Skeletal muscle tissue (tissue), 4 donors: Measurements from ENCODE around the gene TWNK. TPM values are rescaled to one million over a fixed set of nuclear protein-coding genes. Genes with fewer than 3 reads are reported as not detected.
"Not testable (repeated sequence)": the region's sequence is repeated elsewhere in the genome, so short reads cannot be mapped to it uniquely, and the experiment has no call there.

Source experiments
- H3K27ac ChIP-seq: one replicate; pipeline ENCODE4 v1.7.0; 2013; ENCODE audit warnings: mild to moderate bottlenecking, low read depth, low read length, inconsistent platforms
- H3K27me3 ChIP-seq, 3 donors: one replicate each; pipeline ENCODE4 v1.7.0; 2013; ENCODE audit warnings: low read length in 3 of 3; ENCODE audit not compliant: control insufficient read depth in 3 of 3, insufficient read depth in 3 of 3
- H3K36me3 ChIP-seq, 3 donors: one replicate each; pipeline ENCODE4 v1.7.0; 2013; ENCODE audit warnings: low read length in 3 of 3; ENCODE audit not compliant: control insufficient read depth in 3 of 3, insufficient read depth in 3 of 3
- H3K4me1 ChIP-seq, 3 donors: one replicate each; pipeline ENCODE4 v1.7.0; 2013; ENCODE audit warnings: low read length in 3 of 3, mild to moderate bottlenecking in 3 of 3; ENCODE audit not compliant: control insufficient read depth in 3 of 3, insufficient read depth in 3 of 3
- H3K4me3 ChIP-seq, 3 donors: one replicate each; pipeline ENCODE4 v1.7.0; 2013; ENCODE audit warnings: low read length in 3 of 3
- H3K9ac ChIP-seq, 3 donors: one replicate each; pipeline ENCODE4 v1.7.0; 2013; ENCODE audit warnings: low read length in 3 of 3, mild to moderate bottlenecking in 3 of 3, moderate library complexity in 2 of 3, low read depth in 1 of 3
- H3K9me3 ChIP-seq, 3 donors: one replicate each; pipeline ENCODE4 v1.7.0; 2013; ENCODE audit warnings: low read length in 3 of 3; ENCODE audit not compliant: control insufficient read depth in 3 of 3
- total RNA-seq: library from RNA; depleted of rRNA; stranded (reverse); fragments of >200 nt; gene quantifications from one replicate; pipeline ENCODE4 v1.2.3, GENCODE V29; 2014
- donor health status: Osteomylitis.

Gene TWNK
- total RNA-seq, 1 donor from 2014 or later, result 4.2 TPM

GRCh38 chr10:100972115-100972903 lies 15.0 kb upstream of the TWNK start:
- H3K27me3 ChIP-seq, result no peaks in the 10 kb centered on the region

GRCh38 chr10:100972904-100973535 lies 14.3 kb upstream of the TWNK start:
- Histone ChIP-seq H3K27ac (no peak overlapping the region), H3K27me3 (no peaks in the 10 kb centered on the region), H3K4me3 (no peak overlapping the region), H3K9ac (no peak overlapping the region), H3K9me3 (no peaks in the 10 kb centered on the region), H3K36me3 (peaks cover 0 to 13% (median 6%) of the 10 kb centered on the region in 3 donors), H3K4me1 (peaks cover 6 to 16% (median 15%) of the 10 kb centered on the region in 3 donors)

More at GRCh38 chr10:100972115-100972903, 15.0 kb upstream of the TWNK start:
- H3K9me3 ChIP-seq, result no peaks in the 10 kb centered on the region
- no peak overlapping the region for H3K9ac ChIP-seq
- no peak overlapping the region for H3K27ac ChIP-seq
- no peak overlapping the region for H3K4me3 ChIP-seq
- peaks cover 6 to 16% (median 15%) of the 10 kb centered on the region in 3 donors for H3K4me1 ChIP-seq
- H3K36me3 ChIP-seq, result peaks cover 0 to 6% (median 3%) of the 10 kb centered on the region in 3 donors

GRCh38 chr10:100975397-100975796 lies 11.9 kb upstream of the TWNK start:
- H3K27ac ChIP-seq, H3K9ac ChIP-seq, H3K4me3 ChIP-seq, H3K4me1 ChIP-seq, H3K9me3 ChIP-seq, H3K27me3 ChIP-seq: not testable (repeated sequence)
- peaks cover 12 to 33% (median 27%) of the 10 kb centered on the region in 3 donors for H3K36me3 ChIP-seq

- H3K36me3 ChIP-seq, result peaks cover 21 to 46% (median 40%) of the 10 kb centered on the region in 3 donors
- H3K9me3 ChIP-seq, result no peaks in the 10 kb centered on the region
- H3K4me3 ChIP-seq, result no peak overlapping the region
- H3K27ac ChIP-seq, result no peak overlapping the region
- no peak overlapping the region for H3K9ac ChIP-seq
- H3K4me1 ChIP-seq, result no peaks in the 10 kb centered on the region
- no peaks in the 10 kb centered on the region for H3K27me3 ChIP-seq
These were observed 10.4 kb upstream of the TWNK start for GRCh38 chr10:100976906-100977305.

- Histone ChIP-seq H3K4me1 (no peaks in the 10 kb centered on the region), H3K4me3 (no peak overlapping the region), H3K27me3 (no peaks in the 10 kb centered on the region), H3K9me3 (no peaks in the 10 kb centered on the region), H3K9ac (no peak overlapping the region), H3K27ac (no peak overlapping the region), H3K36me3 (peaks cover 21 to 49% (median 40%) of the 10 kb centered on the region in 3 donors)
These were observed 9.9 kb upstream of the TWNK start for GRCh38 chr10:100977436-100977835.

GRCh38 chr10:100978121-100978900 lies 9.0 kb upstream of the TWNK start:
- Histone ChIP-seq H3K9me3 (no peaks in the 10 kb centered on the region), H3K4me1 (peaks cover 0 to 4% (median 2%) of the 10 kb centered on the region in 3 donors), H3K9ac (no peak overlapping the region), H3K27me3 (no peaks in the 10 kb centered on the region), H3K4me3 (no peak overlapping the region), H3K36me3 (peaks cover 25 to 56% (median 44%) of the 10 kb centered on the region in 3 donors), H3K27ac (no peak overlapping the region)

GRCh38 chr10:100978901-100979195 lies 8.5 kb upstream of the TWNK start:
- no peak overlapping the region for H3K27ac ChIP-seq
- H3K4me3 ChIP-seq, result no peak overlapping the region
- H3K4me1 ChIP-seq, result peaks cover 0 to 4% (median 2%) of the 10 kb centered on the region in 3 donors
- no peak overlapping the region for H3K9ac ChIP-seq
- H3K27me3 ChIP-seq, result no peaks in the 10 kb centered on the region
- no peaks in the 10 kb centered on the region for H3K9me3 ChIP-seq
- H3K36me3 ChIP-seq, result peaks cover 27 to 60% (median 46%) of the 10 kb centered on the region in 3 donors

GRCh38 chr10:100979791-100980272 lies 7.5 kb upstream of the TWNK start:
- H3K36me3 ChIP-seq, result peaks cover 30 to 65% (median 56%) of the 10 kb centered on the region in 3 donors
- H3K4me3 ChIP-seq, result no peak overlapping the region
- peaks cover 0 to 4% (median 2%) of the 10 kb centered on the region in 3 donors for H3K4me1 ChIP-seq
- H3K27me3 ChIP-seq, result no peaks in the 10 kb centered on the region
- H3K9me3 ChIP-seq, result no peaks in the 10 kb centered on the region
- H3K9ac ChIP-seq, result no peak overlapping the region
- no peak overlapping the region for H3K27ac ChIP-seq

- Histone ChIP-seq H3K4me3 (no peak overlapping the region), H3K4me1 (peaks cover 0 to 7% (median 2%) of the 10 kb centered on the region in 3 donors), H3K27me3 (no peaks in the 10 kb centered on the region), H3K36me3 (peaks cover 33 to 69% (median 60%) of the 10 kb centered on the region in 3 donors), H3K9me3 (no peaks in the 10 kb centered on the region), H3K27ac (no peak overlapping the region), H3K9ac (no peak overlapping the region)
These were observed 7.0 kb upstream of the TWNK start for GRCh38 chr10:100980311-100980710.
